Gastroesophageal sphincter (tissue), 3 donors: ENCODE data around the gene ZNF672.

Source experiments
- EP300 ChIP-seq: sonication (generic); formaldehyde crosslinking; IDR thresholded peaks from one replicate; pipeline ENCODE4 v1.6.1; 2017; ENCODE audit warnings: antibody characterized with exemption, mild to moderate bottlenecking
- POLR2A ChIP-seq, 2 donors: fragments of 450-650 bp; IDR thresholded peaks; one replicate each; pipeline ENCODE4 v1.6.1; 2017; ENCODE audit warnings: antibody characterized with exemption in 2 of 2, mild to moderate bottlenecking in 2 of 2, moderate library complexity in 1 of 2
- POLR2AphosphoS5 ChIP-seq: sonication (generic); formaldehyde crosslinking; IDR thresholded peaks from one replicate; pipeline ENCODE4 v1.6.1; 2017; ENCODE audit warnings: antibody characterized with exemption
- TF ChIP-seq, protein P1 (sequence below), 4 experiments: fragments of 200-600 bp in 2 of 4; fragments of 450-650 bp in 2 of 4; sonication (generic) in 1 of 4; IDR thresholded peaks; one replicate each; pipeline ENCODE4 v1.5.1; 2017 to 2019; ENCODE audit warnings: antibody characterized with exemption in 4 of 4, mild to moderate bottlenecking in 2 of 4, moderate library complexity in 2 of 4

DNA sequence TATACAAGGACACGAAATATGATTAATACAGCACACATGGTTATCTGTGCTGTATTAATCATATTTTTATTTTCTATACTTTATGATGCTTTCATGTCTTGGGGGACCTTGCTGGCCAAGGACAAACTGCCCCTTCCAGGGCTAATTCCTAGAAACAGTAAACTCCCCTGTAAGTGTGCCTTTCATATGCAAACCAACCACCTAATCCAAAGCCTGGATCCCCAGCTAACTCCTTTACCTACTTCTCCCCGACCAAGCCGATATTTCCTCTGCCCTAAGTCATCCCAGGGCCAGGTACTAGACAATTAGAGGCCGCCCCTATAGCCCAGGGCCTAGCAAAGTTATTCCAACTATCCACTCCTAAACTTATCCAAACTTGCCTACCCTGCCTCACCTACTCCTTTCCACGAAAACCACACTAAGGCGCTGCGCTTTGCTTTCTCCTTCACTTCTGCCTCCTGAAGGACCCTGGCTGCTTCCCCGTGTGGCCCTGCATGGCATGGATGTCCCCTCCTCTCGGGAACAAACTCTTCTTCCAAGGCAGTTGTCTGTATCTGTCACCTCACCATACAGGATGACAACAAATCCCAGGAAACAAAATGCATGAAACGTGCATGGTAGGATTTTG is 22.5 kb upstream of the ZNF672 start:
- TF ChIP-seq, protein P1, sequence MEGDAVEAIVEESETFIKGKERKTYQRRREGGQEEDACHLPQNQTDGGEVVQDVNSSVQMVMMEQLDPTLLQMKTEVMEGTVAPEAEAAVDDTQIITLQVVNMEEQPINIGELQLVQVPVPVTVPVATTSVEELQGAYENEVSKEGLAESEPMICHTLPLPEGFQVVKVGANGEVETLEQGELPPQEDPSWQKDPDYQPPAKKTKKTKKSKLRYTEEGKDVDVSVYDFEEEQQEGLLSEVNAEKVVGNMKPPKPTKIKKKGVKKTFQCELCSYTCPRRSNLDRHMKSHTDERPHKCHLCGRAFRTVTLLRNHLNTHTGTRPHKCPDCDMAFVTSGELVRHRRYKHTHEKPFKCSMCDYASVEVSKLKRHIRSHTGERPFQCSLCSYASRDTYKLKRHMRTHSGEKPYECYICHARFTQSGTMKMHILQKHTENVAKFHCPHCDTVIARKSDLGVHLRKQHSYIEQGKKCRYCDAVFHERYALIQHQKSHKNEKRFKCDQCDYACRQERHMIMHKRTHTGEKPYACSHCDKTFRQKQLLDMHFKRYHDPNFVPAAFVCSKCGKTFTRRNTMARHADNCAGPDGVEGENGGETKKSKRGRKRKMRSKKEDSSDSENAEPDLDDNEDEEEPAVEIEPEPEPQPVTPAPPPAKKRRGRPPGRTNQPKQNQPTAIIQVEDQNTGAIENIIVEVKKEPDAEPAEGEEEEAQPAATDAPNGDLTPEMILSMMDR (IDR thresholded peaks at IDR 0.05) = no peak
- TF ChIP-seq POLR2A (IDR thresholded peaks at IDR 0.05) (no peak), EP300 (no peak), POLR2AphosphoS5 (no peak)
